Spleen (tissue), 11 donors: ENCODE results near the gene ROBO1. TPM values are rescaled to one million over a fixed set of nuclear protein-coding genes. Genes with fewer than 3 reads are reported as not detected.

Experiments
- DNase-seq: peaks from one replicate; pipeline ENCODE4 v3.0.0-alpha.2; 2020
- H3K27ac ChIP-seq, 8 donors: fragments of 200-600 bp; sonication (generic) in 7 of 8; 1 replicate in 4 of 8; 2 replicates in 4 of 8; pipeline versions ENCODE4 v1.5.0 to v1.8.0; 2016 to 2021; ENCODE audit warnings: inconsistent platforms in 4 of 8, mild to moderate bottlenecking in 4 of 8, moderate library complexity in 1 of 8
- H3K27me3 ChIP-seq, 7 donors: fragments of 200-600 bp; sonication (generic) in 6 of 7; replicated peaks in 1 of 7; 1 replicate in 4 of 7; 2 replicates in 3 of 7; pipeline versions ENCODE4 v1.5.0 to v1.8.0; 2016 to 2021; ENCODE audit warnings: inconsistent platforms in 3 of 7, mild to moderate bottlenecking in 1 of 7
- H3K36me3 ChIP-seq, 6 donors: fragments of 200-600 bp; sonication (generic) in 5 of 6; 1 replicate in 4 of 6; 2 replicates in 2 of 6; pipeline versions ENCODE4 v1.5.0 to v1.8.0; 2016 to 2021; ENCODE audit warnings: inconsistent platforms in 2 of 6
- H3K4me1 ChIP-seq, 6 donors: fragments of 200-600 bp; sonication (generic) in 5 of 6; 1 replicate in 3 of 6; 2 replicates in 3 of 6; pipeline versions ENCODE4 v1.5.0 to v1.8.0; 2016 to 2021; ENCODE audit warnings: inconsistent platforms in 3 of 6
- H3K4me3 ChIP-seq, 8 donors: fragments of 200-600 bp; sonication (generic) in 7 of 8; 1 replicate in 4 of 8; 2 replicates in 4 of 8; pipeline versions ENCODE4 v1.5.0 to v1.8.0; 2016 to 2021; ENCODE audit warnings: inconsistent platforms in 4 of 8, mild to moderate bottlenecking in 4 of 8, moderate library complexity in 2 of 8
- H3K9me3 ChIP-seq, 8 donors: fragments of 200-600 bp; sonication (generic) in 7 of 8; 1 replicate in 4 of 8; 2 replicates in 4 of 8; pipeline versions ENCODE4 v1.5.0 to v1.8.0; 2016 to 2021; ENCODE audit warnings: inconsistent platforms in 4 of 8
- CTCF ChIP-seq, 11 experiments: fragments of 200-600 bp in 7 of 11; fragments of 450-650 bp in 4 of 11; sonication (generic) in 4 of 11; IDR thresholded peaks in 8 of 11; conservative IDR thresholded peaks in 3 of 11; 1 replicate in 7 of 11; 2 replicates in 4 of 11; pipeline versions ENCODE4 v1.4.0 to v1.8.0; 2016 to 2021; ENCODE audit warnings: antibody characterized with exemption in 11 of 11, inconsistent platforms in 4 of 11, mild to moderate bottlenecking in 1 of 11
- POLR2A ChIP-seq, 3 donors: fragments of 450-650 bp; IDR thresholded peaks; one replicate each; pipeline ENCODE4 v1.5.1; 2017; ENCODE audit warnings: antibody characterized with exemption in 3 of 3, mild to moderate bottlenecking in 1 of 3
- POLR2AphosphoS5 ChIP-seq, 3 donors: sonication (generic); formaldehyde crosslinking; IDR thresholded peaks; one replicate each; pipeline ENCODE4 v1.5.1; 2017; ENCODE audit warnings: antibody characterized with exemption in 3 of 3
- WGBS, 5 donors: extraction: QIAGEN DNeasy Blood & Tissue Kit in 3 of 5; methylation state at CpG; one replicate each; pipeline versions ENCODE4 v1.1.5 to v1.1.7; 2013 to 2018; 5-methylcytosine and 5-hydroxymethylcytosine counted together
- intact Hi-C: fragments of 100-400 bp; cut with DNase I; formaldehyde crosslinking; loops from one replicate; pipeline ENCODE4 v1.15.0; 2023; ENCODE audit warnings: low total_unique reads
- polyA plus RNA-seq, 3 donors: library from polyadenylated mRNA; stranded (reverse); fragments of 200-250 nt; gene quantifications; one replicate each; pipeline ENCODE4 v1.2.1, GENCODE V29; 2013
- total RNA-seq, 7 donors: library from RNA; depleted of rRNA in 3 of 7; stranded (reverse); fragments of >200 nt in 3 of 7; fragmentation: NEBNext Ultra II Directional in 4 of 7; extraction: Animal tissue kit (Norgen Biotek cat#: 25700) in 4 of 7; gene quantifications; one replicate each; pipeline versions ENCODE4 v1.1.0 to v1.2.1, GENCODE V29; 2016 to 2021
- donor health status: healthy with polysubstance abuse.
- donor health status: DM: no; HTN: no; CAD: no; lungs with moderate emphysema.
- donor health status: DM: no; HTN: no; CAD: no.
- donor health status: Bipolar disorder and iron deficiency.
- donor health status: healthy.
- donor health status: DM: no; HTN: no; CAD: no.
- donor health status: DM: yes; HTN: yes; CAD: no.

Gene ROBO1
- total and polyA plus RNA-seq, 10 donors: 3.4 to 37.3 (median 26.0) TPM

GRCh38 chr3:79597709-79598108, 170.1 kb downstream of the ROBO1 start:
- H3K9me3 ChIP-seq: no peaks in the 10 kb centered on the region
- TF ChIP-seq POLR2AphosphoS5 (IDR thresholded peaks at IDR 0.05): no peak
- TF ChIP-seq CTCF (IDR thresholded peaks at IDR 0.05 in 8 of 11, conservative IDR thresholded peaks at IDR 0.05 in 3 of 11): no peak
- no peak for TF ChIP-seq POLR2A (IDR thresholded peaks at IDR 0.05)
- no peaks in the 10 kb centered on the region for H3K27me3 ChIP-seq
- no peak for DNase-seq
- no peaks in the 10 kb centered on the region for H3K36me3 ChIP-seq
- WGBS, 5 donors: 79 to 85% (median 83%) methylated on average over 2 of the region's 2 CpGs
- H3K27ac ChIP-seq: no peak overlapping the region
- no peaks in the 10 kb centered on the region for H3K4me1 ChIP-seq
- intact Hi-C loops: no loop called here
- H3K4me3 ChIP-seq: no peak overlapping the region

- Histone ChIP-seq H3K27me3 (no peaks in the 10 kb centered on the region), H3K9me3 (no peaks in the 10 kb centered on the region), H3K27ac (no peak overlapping the region), H3K4me3 (no peak overlapping the region), H3K36me3 (no peaks in the 10 kb centered on the region), H3K4me1 (no peaks in the 10 kb centered on the region)
- intact Hi-C loops: no loop called here
- no peak for TF ChIP-seq POLR2AphosphoS5 (IDR thresholded peaks at IDR 0.05)
- TF ChIP-seq CTCF (IDR thresholded peaks at IDR 0.05 in 8 of 11, conservative IDR thresholded peaks at IDR 0.05 in 3 of 11): no peak
- TF ChIP-seq POLR2A (IDR thresholded peaks at IDR 0.05): no peak
- no peak for DNase-seq
These were observed 180.6 kb downstream of the ROBO1 start for GRCh38 chr3:79587150-79587549.

DNA sequence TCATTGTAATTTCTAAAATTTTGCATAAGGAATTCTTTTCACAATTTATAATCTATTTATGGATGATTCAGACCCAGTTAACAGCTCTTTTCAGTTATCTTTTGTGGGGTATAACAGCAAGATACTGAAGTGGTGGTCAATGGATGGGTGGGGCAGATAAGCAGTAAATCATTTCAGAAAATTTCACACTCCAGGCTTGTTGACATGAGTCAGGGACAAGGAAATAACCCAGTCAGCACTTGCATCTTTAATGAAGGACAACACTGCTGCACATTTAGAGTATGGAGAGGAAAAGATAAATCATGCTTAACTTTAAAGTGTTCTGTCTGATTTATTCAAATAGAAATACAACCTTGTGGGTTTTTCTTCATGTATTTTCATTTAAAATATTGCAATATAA, 181.6 kb downstream of the ROBO1 start:
- Histone ChIP-seq H3K27me3 (no peaks in the 10 kb centered on the region), H3K4me1 (no peaks in the 10 kb centered on the region), H3K36me3 (no peaks in the 10 kb centered on the region), H3K9me3 (no peaks in the 10 kb centered on the region), H3K4me3 (no peak overlapping the region), H3K27ac (no peak overlapping the region)
- TF ChIP-seq CTCF (IDR thresholded peaks at IDR 0.05 in 8 of 11, conservative IDR thresholded peaks at IDR 0.05 in 3 of 11): no peak
- no peak for TF ChIP-seq POLR2A (IDR thresholded peaks at IDR 0.05)
- TF ChIP-seq POLR2AphosphoS5 (IDR thresholded peaks at IDR 0.05): no peak
- no peak for DNase-seq
- intact Hi-C loops: no loop called here

DNA sequence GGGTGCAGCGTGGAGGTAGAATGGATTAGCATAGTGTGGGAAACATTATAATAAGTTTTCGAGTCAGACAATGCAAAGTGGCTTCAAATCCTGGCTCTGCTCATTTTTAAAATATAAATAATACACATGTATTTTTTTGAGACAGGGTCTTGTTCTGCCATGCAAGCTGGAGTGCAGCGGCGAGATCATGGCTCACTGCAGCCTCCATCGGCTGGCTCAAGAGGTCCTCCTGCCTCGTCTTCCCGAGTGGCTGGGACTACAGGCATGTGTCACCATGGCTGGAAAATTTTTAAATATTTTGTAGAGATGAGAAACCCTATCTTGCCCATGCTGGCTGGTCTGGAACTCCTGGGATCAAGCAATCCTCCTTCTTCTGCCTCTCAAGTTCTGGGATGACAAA, 194.9 kb downstream of the ROBO1 start:
- WGBS, 5 donors: 81 to 94% (median 87%) methylated on average over 7 of the region's 7 CpGs

More for the DNA sequence above, 194.9 kb downstream of the ROBO1 start:
- no peaks in the 10 kb centered on the region for H3K36me3 ChIP-seq
- no peak overlapping the region for H3K27ac ChIP-seq
- H3K9me3 ChIP-seq: no peaks in the 10 kb centered on the region
- DNase-seq: peak; percentile 40
- no peak for TF ChIP-seq POLR2A (IDR thresholded peaks at IDR 0.05)
- TF ChIP-seq CTCF (IDR thresholded peaks at IDR 0.05 in 8 of 11, conservative IDR thresholded peaks at IDR 0.05 in 3 of 11): no peak
- TF ChIP-seq POLR2AphosphoS5 (IDR thresholded peaks at IDR 0.05): no peak
- intact Hi-C loops: no loop called here
- H3K27me3 ChIP-seq: no peaks in the 10 kb centered on the region
- H3K4me3 ChIP-seq: no peak overlapping the region
- no peaks in the 10 kb centered on the region for H3K4me1 ChIP-seq
